HG03095 (cell line): ENCODE data around the gene UBXN1.
"Not testable (repeated sequence)": the region's sequence is repeated elsewhere in the genome, so short reads cannot be mapped to it uniquely, and the experiment has no call there.

Source experiments
- ATAC-seq: cut with Tn5 transposase; IDR thresholded peaks from one replicate; pipeline ENCODE4 v1.9.1; 2021; ENCODE audit warnings: moderate library complexity; ENCODE audit not compliant: unreplicated experiment

The UBXN1 gene

DNA sequence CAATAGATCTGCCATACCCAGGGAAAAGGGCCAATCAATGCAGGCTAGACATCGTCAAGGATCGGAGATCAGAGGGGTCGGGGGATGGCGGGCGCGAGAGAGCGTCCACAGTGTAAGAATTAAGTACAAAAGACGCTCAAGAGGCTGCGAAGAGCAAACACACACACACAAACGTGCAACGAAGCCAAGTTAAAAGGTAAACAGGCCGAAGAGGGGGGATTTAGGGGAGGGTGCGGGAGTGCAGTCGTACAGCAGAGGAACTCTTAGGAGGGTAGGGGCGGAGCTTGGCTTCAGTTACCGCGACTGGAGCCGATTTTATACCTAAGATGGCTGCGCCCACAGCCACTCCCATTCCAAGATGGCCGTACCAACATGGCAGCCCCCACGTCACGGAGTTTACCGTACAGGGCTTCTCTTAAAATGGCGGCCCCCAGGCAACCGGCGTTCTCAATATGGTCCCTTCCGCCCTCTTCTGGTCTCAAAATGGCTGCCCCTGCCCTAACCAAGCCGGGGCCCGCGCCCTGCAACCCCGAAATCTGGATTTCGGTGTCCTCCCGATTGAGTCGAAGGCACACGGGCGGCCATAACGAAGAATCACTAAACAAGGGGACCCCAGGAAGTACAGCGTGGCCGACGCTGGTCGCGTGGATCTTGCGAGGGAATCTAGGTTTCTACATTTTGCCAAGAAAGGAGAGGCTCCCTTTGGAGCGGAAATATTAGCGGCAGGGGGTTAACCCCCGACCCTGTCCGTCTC lies 30.6 kb upstream of the UBXN1 start:
- peak; percentile 55 for ATAC-seq

DNA sequence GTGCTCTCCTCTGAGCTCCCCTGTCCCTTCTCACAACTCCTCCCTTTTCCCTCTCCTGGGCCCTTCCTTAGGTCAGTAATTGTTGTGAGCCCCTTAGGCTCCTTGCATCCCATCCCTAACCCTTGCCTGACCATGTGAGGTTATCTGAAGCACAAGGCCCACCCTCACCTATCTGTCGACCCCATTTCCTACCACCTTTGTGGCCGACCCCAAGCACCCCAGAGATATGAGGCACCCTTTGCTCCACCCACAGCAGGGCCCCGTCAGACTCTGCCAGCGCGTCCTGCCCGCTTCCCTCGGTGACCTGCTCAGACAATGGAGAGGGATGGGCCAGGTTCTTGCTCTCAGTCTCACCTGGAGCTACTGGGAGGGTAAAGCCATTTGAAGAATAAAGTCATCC lies 29.9 kb upstream of the UBXN1 start:
- no peak for ATAC-seq

DNA sequence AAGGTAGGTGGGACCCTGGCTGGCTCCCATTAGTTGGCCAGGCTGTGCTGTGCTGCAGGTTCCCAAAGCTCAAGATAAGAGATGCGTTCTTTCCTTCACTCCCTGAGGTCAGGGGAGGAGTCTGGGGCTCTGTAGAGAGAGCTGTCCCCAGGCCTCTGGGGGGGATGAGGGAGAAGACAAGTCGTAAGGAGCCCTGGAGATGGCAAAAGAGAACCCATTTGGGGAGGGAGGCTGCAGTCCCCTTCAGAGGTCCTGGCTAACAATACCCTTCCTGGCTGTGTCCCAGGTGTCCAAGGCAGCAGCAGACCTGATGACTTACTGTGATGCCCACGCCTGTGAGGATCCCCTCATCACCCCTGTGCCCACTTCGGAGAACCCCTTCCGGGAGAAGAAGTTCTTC lies 29.5 kb upstream of the UBXN1 start:
- ATAC-seq = no peak

DNA sequence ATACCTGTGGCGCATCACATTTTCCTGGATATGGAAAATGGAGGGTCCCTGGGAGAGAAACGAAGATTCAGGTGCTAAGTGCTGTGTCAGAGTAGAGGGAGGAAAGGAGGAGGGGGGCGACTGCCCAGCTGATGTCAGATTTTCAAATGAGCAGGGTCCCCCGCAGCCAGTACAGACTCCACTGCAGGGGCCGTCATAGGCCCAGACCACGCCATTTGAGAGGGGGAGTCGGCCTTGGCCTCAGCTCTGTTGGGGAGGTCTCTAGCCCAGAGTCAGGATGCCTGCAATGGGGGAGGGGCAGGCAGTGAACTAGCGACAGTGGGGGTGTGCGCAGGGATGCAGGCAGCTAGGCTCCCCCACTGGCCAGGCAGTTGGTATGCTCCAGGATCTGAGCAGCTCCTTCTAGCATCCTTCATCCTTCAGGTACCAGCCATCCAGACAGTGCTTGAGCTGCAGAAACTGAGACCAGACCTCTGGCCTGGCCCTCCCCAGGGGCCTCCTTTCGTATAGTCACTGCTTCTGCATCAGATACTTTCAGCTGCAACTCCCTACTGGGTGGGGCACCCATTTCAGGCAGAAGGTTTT lies 28.5 kb upstream of the UBXN1 start, which contains the start of the genes BSCL2 and GNG3:
Gene BSCL2 (minus strand): TSS at position 148 of the 585 bp plus-strand sequence. CDS start 229 bp downstream, outside the sequence.
Gene GNG3 (plus strand): TSS at position 400 of the 585 bp plus-strand sequence. CDS start 620 bp downstream, outside the sequence.
- no peak for ATAC-seq

DNA sequence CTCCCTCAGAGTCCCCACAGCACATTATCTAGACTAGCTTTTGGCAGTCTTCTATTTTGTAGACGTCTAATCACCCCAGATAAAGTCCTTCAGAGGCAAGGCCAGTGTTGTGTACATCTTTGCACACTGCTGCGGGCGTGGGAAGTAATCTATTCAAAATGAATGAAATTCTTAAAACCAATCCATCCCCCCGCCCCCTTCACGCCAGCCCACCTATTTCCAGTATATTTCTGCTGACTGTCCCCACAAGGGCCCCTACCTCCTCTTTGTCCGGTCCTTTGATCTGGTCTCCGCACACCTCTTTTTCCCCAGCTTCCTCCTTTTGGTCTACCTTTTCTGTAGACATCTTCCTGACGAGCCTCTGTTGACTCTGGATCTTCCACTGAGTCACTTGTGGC lies 28.0 kb upstream of the UBXN1 start:
- no peak for ATAC-seq

DNA sequence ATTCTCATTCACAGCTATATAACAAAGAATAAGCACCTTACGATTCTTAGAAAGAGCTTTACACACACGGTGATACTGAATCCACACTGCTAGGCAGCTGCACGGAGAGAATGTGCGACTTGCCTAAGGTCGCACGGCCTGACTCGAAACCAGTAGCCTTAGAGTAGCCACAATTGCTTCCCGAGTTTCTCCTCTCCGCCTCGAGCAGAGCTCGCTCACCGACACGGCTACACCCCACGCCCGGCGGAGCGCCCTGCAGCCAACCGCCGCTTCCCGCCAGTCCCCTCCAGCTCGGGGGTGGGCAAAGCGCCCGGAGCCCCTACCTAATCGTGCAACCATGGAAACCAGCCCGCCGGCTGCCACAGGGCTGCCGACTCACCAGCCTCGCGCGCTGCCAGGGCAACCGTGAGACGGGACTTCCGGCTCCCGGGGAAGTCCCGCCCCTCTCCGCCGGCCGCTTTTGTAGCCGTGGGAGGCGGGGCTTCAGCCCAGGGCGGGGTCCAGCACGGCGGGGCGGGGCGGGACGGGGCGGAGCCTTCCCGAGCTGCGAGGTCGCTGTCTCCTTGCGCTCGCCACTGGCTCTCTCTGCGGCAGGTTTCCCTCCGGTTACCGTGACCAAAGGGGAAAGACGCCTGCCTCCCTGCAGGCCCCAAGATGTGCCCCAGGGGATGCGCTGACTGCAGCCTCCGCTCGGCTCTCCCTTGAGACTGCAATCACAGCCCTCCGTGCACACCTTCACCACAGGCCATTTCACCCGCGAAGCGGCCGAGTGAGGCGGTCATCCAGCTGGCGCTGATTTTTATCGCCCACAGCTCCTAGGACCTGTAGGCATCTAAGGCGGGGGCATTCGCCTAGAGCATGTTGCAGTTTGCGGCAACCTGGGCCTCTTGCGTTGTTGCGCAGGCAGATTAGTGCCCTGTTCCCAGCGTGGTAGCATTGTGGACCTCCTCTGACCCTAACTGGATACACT lies 27.3 kb upstream of the UBXN1 start:
- peak; percentile 49 for ATAC-seq

DNA sequence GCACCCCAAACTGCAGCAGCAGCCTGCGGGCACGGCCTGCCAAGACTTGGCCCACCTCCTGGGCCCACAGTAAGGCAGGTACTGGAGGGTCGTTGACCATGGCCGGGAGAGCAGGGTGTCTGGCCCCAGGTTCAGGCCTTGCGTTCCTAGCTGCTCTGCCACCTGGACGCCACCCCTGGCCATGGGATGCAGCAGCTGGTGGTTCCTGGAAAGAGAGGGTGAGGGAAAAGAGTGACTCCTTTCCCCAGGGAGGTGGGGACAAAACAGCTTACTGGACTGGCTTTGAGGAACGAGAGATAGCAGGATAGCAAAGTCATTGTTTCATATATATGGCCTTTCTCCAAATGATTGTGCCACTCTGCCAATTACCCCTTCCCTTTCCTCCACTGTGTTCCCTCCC lies 26.5 kb upstream of the UBXN1 start:
- no peak for ATAC-seq

DNA sequence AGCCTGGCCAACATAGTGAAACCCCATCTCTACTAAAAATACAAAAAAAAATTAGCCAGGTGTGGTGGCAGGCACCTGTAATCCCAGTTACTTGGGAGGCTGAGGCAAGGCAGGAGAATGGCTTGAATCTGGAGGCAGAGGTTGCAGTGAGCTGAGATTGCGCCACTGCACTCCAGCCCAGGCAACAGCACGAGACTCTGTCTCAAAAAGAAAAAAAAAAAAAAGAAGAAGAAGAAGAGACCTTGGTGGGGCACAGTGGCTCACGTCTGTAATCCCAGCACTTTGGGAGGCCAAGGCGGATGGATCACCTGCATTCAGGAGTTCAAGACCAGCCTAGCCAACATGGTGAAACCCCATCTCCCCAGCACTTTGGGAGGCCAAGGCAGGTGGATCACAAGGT lies 25.0 kb upstream of the UBXN1 start:
- ATAC-seq = not testable (repeated sequence)

DNA sequence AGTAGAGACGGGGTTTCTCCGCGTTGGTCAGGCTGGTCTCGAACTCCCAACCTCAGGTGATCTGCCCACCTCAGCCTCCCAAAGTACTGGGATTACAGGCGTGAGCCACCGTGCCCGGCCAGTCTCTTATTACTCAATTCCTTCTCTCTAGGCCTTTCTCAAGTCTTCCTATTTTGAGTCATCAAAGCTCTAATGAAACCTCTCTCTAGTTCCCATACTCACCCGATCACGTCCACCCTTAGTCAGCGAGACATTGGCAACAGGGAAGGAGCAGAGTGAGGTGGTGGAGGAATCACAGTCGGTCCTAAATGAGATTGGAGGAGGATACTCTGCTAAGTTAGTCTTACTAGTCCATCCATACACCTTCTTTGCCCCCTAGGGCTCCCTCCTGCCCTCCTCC lies 23.4 kb upstream of the UBXN1 start:
- no peak for ATAC-seq

DNA sequence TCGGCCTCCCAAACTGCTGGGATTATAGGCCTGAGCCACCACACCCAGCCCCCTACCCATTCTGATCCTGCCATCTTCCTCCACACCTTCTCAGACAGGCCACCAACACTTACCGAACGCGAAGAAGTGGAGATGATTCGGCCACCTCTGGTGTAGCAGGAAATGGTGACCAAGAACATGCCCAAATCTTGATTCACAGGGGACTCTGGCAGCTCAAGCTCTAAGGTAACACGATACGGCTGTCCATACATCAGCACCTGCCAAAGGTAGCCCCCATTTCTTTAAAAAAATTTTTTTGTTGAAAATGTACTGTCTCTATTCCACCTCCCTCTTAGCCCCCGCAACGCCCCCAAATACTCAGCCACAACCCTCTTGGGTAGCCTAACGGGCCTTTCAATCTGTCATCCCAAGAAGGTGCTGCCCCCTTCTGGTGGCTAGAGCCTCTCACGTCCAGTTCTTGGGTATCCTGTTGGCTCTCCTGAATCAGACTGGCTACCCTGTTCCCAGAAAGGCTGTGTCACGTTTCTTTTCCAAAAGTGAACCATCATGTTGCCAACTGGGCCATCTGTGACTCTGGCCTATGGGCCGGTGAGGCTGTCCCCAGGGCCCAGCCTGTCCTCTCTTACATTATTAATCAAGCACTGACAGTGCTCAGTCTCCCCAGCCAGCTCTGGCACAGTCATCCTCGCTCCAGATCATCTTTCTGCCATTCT lies 15.7 kb upstream of the UBXN1 start:
- no peak for ATAC-seq

DNA sequence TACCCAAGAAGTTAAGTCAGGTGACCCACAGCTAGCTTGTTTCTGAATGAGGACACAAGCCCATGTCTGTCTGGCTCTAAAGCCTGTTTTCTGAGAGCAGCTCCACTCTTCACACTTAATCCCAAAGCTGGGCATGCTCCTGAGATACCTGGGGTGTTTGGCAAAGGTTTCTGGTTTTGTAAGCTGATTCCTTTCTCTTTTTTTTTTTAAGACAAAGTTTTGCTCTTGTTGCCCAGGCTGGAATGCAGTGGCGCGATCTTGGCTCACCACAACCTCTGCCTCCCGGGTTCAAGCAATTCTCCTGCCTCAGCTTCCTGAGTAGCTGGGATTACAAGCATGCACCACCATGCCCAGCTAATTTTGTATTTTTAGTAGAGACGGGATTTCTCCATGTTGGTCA lies 14.8 kb upstream of the UBXN1 start:
- not testable (repeated sequence) for ATAC-seq

DNA sequence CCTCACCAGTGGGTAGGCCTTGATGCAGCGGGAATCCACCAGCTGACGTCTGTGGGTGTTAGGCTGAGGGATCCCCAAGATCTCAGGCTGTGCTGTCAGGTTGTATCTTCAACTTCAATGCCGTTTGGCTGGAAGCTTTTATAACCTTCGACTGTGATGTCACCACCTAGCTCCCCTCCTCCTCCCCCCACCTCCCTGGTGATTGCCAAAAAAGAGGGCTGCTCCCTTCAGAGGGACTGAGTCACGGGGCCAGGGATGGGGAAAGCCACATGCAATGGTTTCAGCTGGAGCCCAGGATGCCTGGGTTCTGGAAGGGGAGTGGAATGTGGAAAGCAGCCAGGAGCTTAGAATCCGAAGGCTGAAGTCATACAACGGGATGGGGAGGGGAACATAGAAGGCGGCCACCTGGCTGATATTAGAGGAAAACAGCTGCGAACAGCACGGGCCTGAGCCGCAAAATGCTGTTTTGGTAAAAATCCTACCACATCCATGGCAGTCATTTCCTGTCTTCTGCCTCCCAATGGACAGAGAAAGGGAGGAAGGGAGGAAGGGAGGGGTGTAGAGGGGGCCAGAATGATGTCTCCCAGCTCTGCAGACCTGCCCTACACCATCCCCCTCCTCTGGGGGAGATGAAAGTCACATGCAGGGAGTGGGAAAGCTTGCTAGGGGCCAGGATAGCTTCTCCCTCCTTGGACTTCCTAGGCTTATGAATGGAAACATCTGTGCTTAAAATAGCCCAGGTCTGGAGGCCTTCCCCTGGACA lies 10.7 kb upstream of the UBXN1 start, which contains the start of gene LRRN4CL:
Gene LRRN4CL (minus strand): TSS at position 110 of the 763 bp plus-strand sequence. CDS start 1,022 bp downstream, outside the sequence.
- ATAC-seq = no peak

DNA sequence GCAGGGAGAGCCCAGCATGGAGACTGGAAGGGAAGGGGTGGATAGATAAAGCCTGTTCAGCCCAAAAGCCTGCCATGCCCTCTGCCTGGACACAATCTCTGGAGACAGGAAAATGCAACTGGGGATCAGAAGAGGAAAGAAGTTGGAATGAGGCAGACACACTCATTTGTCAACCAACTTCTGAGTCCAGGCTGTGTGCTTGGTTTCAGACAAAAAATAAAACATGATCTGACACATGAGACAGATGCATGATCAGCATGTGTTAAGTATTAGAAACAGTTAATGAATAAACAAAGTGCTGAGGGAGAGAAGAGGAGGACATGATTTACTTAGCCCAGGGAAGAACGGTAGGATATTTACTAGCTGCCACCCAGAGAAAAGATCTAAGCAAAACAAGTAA lies 9.6 kb upstream of the UBXN1 start:
- no peak for ATAC-seq

DNA sequence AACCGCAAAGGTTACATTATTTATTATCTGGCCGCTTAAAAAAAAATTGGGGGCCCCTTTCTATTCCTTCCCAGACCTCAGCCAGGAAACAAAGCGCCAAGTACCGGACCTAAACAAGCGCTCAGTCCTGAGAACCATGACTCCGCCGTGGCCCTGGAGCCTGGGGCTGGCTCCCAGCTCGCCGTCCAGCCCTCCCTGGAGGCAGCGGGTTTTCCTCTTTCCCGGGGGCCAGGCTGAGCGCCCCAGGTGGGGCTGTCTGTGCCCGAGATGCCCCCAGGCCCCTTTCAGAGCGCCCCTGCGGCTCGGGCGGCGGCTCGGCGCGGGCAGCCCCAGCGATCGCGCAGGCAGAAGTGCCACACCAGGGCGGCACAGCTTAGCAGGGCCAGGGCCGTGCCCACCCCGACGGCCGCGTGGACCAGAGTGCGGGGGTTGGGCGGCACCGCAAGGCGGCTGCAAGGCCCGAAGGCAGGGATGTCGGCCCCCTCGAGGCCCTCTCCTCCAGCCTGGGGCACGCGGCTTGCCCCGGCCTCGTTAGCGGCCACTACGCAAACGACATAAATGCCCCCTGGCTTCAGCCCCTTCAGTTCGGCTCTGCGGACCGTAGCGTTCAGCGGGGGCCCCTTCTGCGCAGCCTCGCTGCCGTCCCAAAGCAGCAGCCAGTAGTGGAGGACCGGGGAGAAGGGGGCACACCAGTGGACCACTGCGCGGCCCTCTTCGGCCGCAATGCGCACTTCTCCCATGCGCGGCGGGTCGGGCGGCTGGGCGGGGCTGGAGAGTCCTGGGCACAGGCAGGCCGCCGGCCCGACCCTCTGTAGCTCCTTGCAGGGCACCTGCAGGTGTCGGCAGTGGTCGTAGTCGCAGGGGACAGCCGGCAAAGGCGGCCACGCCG lies 8.9 kb upstream of the UBXN1 start:
- no peak for ATAC-seq

DNA sequence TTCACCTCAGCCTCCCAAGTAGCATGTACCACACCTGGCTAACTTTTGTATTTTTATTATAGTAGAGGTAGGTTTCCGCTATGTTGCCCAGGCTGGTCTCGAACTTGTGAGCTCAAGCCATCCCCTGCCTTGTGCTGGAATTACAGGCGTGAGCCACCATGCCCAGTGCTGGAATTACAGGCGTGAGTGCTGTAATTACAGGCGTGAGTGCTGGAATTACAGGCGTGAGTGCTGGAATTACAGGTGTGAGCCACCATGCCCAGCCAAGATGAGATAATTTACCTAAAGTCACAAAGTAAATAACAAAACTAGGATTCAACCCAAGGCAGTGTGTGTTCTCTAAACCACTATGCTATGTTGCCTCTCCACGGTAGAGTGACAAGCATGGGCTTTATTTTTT lies 3.6 kb upstream of the UBXN1 start:
- ATAC-seq = no peak

DNA sequence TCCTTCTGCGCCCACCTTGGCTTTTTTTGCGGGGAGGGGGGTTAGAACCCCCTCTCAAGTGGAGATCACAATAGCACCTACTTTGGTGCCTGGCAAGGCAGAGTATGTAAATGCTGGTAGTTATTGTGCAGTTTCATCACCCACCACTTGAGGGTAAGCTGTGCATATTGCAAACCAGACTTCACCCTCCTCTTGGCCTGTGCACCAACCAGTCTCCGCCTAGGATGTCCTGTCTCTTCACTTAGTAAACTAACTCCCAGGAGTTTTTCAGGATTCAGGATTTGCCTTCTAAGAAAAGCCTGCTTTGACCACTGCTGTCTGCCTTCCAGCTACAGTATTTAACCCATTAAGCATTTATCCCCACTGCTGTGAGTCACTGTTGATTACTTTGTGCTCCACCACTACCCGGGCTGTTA lies 2.0 kb upstream of the UBXN1 start:
- peak; percentile 47 for ATAC-seq

DNA sequence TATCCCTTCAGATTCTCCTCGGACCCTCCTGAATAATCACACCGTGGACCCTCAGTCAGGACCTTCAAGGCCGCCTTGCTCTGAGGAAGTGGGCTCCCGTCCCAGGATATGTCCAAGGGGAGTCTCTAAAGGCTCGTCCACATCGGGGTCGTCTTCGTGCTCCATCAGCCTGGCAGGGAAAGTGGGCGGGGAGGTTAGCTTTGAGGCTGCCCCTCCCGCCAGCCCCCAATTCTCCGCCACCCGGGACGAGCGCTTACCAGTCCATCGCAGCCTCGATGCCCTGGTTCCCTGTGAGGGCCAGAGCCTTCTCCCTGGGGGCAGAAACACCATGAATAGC lies 472 bp downstream of the UBXN1 start:
- no peak for ATAC-seq

DNA sequence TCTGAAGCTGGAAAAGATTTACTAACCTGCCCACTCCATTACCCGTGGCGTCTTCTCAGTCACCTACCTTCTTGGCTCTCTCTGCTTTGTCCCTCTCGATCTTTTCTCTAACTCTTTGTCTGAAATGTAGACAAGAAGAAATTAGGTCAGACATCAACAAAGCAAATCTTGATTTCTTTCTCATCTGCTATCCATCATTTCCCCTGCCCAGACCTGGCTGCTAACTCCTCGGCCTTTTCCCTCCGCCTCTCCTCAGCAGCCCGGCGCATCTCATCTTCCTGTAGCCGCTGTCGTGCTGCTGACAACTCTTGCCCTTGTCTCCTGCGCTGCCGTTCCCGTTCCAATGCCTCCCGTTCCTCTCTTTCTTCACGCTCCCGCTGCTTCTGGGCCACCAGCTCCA lies 1.2 kb downstream of the UBXN1 start:
- no peak for ATAC-seq

DNA sequence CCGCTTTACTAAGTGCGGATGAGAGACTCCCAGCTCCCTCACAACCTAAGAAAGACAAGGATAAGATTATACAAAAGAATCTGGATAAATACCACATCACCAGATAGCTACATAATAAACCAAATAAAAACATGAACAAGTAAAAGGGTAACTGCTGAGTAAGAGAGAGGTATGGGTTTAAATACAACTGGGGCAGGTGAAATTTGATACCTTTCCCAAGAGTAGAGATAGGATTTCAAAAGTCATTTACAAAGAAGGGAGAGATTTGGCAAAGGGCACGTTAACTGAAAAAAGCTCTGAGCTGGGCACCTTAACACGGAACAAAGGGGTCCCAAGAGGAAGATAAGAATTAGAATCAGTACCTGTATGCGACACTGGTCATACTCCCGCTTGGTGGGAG lies 1.7 kb downstream of the UBXN1 start:
- ATAC-seq = no peak
